SH-SY5Y (cell line): ENCODE measurements around the gene UQCC5.

ENCODE experiments used
- GATA2 ChIP-seq: IDR thresholded peaks from 2 replicates; pipeline ENCODE4 v1.6.1; 2011; ENCODE audit warnings: mild to moderate bottlenecking, low read depth, low read length
- GATA3 ChIP-seq: IDR thresholded peaks from 2 replicates; pipeline ENCODE4 v1.6.1; 2011; ENCODE audit warnings: low read depth, mild to moderate bottlenecking, low read length, moderate library complexity

DNA sequence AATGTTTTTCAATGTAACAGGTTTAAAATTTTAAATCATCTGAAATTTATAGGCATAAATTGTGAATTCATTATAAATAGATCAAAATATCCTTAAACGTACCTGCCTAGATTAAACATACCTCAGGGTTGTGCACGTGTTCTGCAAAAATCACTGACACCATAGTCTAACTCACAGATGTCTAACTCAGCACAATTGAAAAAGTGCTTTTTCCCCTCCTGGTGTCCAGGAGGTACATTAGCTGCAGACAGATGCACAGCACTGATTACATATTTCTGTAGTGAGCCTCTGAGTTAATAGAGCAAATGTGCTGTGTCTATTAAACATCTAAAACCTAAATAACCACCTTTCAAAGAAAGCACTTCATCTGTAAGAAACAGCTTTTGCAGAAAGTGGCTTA, 10.7 kb downstream of the UQCC5 start:
- TF ChIP-seq GATA2 (peak; percentile 41; the same call in 1 of the 2 replicates), GATA3 (peak; percentile 50; the same call in 1 of the 2 replicates)
